ENCODE measurements around the gene SKI.
"Not testable (repeated sequence)": the region's sequence is repeated elsewhere in the genome, so short reads cannot be mapped to it uniquely, and the experiment has no call there.

- not testable (repeated sequence) for TF ChIP-seq POLR2AphosphoS5, POLR2A (IDR thresholded peaks at IDR 0.05)
Observed at GRCh38 chr1:2296211-2296610, 68.1 kb downstream of the SKI start.

Data from breast epithelium (tissue), 3 donors.